Measurements from ENCODE around the gene ZNF540.

GRCh38 chr19:37583340-37583739 is 11.3 kb upstream of the ZNF540 start:
- TF ChIP-seq CTCF (IDR thresholded peaks at IDR 0.05; ENCODE audit: low read depth, low read length, poor library complexity, severe bottlenecking) (peak; percentile 36), EZH2phosphoT487 (IDR thresholded peaks at IDR 0.05; ENCODE audit: borderline replicate concordance, low read length) (no peak)

All from DOHH2 (cell line).